ENCODE results near the gene DUSP22.

DNA sequence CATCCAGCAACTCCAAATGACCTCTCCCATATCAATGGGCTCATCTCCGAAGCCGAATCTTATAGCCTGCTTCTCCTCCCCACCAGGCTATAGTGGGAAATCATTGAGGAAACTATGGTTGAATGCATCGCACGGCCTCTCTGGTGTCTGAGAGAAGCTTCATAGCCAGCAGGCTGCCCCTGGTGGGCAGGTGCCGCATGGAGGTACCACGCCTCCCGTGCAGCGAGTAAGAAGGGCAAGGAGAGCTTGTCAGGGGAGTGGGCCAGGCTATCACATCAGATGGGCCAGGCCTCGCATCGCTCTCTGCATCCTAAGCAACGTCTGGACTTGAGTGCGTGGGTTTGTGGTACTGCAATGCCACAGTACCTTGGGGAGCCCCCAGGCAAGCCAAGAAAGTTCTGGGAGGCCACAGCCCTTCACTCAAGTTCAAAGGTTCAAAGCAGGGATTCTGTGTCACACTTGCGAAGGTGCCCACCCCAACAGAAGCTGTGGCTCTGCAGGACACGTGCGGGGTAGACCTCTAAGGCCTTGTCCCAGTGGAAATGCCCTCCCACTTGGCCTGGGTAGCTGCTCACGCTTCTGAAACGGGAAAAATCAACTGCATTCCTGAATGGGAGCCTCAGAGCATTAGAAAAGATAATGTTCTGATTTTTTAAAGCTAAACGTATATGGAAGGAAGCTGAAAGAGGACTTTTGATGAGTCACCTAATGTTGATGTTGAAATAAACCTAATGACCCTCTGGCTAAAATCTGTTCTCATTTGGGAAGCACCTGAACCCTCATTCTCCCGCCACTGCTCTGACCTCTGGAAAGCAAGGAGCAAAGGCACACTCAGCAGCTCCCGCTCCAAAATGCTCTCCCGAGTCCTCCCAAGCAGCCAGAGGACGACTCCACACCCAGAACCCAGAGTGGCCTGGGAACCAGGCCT, 90.9 kb downstream of the DUSP22 start:
- TF ChIP-seq, protein P1, sequence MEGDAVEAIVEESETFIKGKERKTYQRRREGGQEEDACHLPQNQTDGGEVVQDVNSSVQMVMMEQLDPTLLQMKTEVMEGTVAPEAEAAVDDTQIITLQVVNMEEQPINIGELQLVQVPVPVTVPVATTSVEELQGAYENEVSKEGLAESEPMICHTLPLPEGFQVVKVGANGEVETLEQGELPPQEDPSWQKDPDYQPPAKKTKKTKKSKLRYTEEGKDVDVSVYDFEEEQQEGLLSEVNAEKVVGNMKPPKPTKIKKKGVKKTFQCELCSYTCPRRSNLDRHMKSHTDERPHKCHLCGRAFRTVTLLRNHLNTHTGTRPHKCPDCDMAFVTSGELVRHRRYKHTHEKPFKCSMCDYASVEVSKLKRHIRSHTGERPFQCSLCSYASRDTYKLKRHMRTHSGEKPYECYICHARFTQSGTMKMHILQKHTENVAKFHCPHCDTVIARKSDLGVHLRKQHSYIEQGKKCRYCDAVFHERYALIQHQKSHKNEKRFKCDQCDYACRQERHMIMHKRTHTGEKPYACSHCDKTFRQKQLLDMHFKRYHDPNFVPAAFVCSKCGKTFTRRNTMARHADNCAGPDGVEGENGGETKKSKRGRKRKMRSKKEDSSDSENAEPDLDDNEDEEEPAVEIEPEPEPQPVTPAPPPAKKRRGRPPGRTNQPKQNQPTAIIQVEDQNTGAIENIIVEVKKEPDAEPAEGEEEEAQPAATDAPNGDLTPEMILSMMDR (IDR thresholded peaks at IDR 0.05), result no peak
- TF ChIP-seq POLR2AphosphoS5 (IDR thresholded peaks at IDR 0.05) (no peak), POLR2A (IDR thresholded peaks at IDR 0.05) (no peak)
